ENCODE measurements around the gene TFPI2.
"Not testable (repeated sequence)": the region's sequence is repeated elsewhere in the genome, so short reads cannot be mapped to it uniquely, and the experiment has no call there.

The TFPI2 gene

GRCh38 chr7:93890464-93891068, at the start of gene TFPI2:
Gene TFPI2 (minus strand): TSS chr7:93890753. CDS start chr7:93890678, 75 bp downstream.
- no peak for DNase-seq

DNA sequence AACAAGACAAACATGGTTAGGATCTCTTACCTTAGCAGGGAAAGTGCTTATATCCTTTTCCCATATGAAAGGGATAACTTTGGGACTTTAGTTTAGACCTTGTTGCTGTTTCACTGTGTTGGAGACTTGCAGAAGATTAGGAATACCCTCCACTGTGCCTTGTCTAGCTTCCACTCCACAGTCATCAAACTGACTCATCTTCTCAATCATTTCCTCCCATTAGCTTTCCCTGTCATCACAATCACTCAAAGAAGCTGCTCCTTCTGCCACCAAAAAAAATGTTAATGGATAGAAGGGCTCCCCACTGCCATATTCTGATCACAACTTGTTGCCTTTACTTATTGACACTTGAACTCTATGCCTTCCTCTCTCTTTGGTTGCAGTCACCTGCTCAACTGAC, 47.7 kb upstream of the TFPI2 start:
- no peak for DNase-seq

- no peak for DNase-seq
These were observed 47.3 kb upstream of the TFPI2 start for GRCh38 chr7:93937818-93938217.

DNA sequence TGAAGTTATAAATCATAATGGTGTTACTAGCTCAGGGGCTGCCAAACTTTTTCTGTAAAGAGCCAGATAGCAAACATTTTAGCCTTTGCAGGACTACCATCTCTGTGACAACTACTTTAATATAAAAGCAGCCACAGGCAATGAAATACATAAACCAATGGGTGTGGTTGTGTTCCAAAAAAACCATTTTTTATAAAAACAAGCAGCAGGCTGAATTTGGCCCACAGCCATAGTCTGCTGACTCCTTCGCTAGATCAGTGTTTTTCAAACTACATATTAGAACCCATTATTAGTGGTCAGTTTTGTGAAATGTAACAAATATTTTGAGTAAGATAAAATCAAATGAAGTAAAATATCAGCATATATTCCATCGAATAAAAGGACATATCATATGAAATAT, 44.5 kb upstream of the TFPI2 start:
- no peak for DNase-seq

DNA sequence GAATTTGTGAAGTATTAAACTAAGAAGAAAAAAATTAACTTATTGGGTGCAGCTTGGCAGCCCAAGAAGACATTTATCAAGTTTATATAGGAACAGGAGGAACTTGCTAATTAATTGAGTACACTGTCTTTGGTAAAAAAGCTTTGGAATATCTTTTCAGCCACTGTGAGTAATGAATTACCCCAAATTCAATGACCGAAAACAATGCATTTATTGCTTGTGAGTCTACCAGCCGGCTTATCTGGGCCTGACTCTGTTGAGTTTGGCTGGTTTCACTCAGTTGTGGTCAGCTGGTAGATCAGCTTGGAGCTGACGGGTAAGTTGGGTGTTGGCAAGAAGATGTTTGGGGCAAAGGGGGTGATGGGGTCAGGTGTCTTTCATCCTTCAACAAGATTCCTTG, 42.6 kb upstream of the TFPI2 start:
- DNase-seq: no peak

DNA sequence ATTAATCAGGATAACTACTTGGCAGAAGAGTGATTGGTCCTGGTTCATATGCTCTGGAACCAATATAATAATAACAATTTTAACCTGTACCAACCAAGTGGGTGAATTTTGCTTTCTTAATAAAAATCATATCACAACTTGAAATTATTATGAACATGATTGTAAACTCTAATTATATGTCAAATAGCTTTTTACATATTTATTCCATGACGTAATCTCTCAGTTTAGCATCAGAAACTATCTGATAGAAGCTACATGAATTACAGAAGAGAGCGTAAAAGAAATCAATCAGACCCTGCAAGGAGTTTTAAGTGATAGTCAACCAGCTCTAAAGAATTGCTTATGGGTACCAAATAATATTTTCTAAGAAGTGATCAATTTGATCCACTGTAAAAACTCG, 41.1 kb upstream of the TFPI2 start:
- no peak for DNase-seq

DNA sequence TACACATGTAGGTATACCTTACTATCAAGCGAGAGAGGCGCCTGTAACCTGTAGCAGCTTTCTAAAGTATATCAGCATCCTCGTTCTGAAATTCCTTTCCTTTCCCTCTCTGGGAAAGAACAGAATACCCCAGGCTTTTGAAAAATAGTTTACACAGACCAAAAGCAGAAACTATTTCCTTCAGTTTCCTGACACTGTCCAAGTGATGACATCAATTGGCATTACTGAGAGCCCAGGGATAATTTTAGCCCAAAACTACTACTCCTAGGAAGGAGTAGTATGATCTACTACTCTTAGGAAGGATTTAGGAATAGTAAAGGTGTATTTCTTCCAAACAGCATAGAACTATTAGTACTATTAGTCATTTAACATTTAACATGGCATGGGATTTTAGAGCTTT, 37.0 kb upstream of the TFPI2 start:
- no peak for DNase-seq

DNA sequence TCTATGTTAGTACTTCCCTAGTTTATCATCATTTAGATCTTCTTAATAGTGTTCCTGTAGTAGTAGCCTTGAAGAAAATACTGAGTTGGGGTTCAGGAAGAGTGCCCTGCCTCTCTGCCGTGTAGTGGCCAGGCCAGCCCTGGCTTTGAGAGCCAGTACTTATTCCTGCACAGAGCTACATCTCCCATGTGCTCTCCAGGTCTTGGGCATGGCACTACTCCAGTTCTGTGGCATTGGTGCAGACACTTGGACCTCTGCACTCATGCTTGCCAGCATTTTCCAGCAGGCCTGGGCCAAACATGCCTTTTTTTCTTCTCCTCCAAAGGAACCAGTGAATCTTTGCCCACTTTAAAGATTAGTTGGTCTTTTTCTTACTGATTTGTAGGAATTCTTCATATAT, 36.2 kb upstream of the TFPI2 start:
- no peak for DNase-seq

- no peak for DNase-seq
These were observed 33.4 kb upstream of the TFPI2 start for GRCh38 chr7:93923942-93924341.

DNA sequence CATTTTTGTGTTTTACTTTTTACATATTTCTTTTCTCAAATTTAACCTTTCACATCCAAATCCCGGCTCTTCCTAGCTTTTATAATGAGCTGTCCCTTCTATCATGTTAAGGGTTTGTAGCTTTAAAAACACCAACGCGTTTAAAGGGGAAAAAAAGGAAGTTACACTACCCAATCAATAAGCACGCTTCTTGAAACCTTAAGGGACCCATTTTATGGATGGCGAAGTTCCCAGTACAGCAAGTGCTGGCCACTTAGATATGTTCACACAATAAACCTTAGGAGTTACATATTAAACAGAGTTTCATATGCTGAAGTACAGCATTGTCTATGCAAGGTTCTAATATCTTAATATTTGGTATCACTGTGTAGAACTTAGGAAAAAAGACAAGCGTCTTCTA, 32.7 kb upstream of the TFPI2 start:
- DNase-seq: no peak

GRCh38 chr7:93921607-93922566, 31.3 kb upstream of the TFPI2 start, which contains the start of gene GNG11:
Gene GNG11 (plus strand): TSS chr7:93921735. CDS start chr7:93922138, 403 bp downstream.
- no peak for DNase-seq

- no peak for DNase-seq
These were observed 30.6 kb upstream of the TFPI2 start for GRCh38 chr7:93921186-93921585.

GRCh38 chr7:93920496-93921182, 30.1 kb upstream of the TFPI2 start:
- no peak for DNase-seq

- not testable (repeated sequence) for DNase-seq
These were observed 25.8 kb upstream of the TFPI2 start for GRCh38 chr7:93916315-93916714.

DNA sequence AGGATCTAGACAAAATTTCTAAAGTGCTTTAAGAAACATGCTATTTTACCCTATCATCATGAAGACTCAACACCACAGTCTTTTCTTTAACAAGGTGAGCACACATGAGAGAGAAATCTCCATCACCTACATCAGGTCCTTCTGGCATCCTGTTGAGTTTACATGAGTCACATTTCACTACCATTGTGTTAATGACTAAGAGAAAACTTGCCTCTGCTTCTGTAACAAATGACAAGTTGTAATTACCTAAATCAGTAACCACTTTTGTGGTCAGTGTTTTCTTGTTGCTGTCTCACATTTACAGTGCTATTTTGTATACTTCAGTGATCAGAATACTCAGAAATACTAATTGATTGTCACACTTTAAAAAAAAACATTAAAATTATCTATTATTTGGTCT, 25.3 kb upstream of the TFPI2 start:
- DNase-seq: not testable (repeated sequence)

- not testable (repeated sequence) for DNase-seq
These were observed 24.8 kb upstream of the TFPI2 start for GRCh38 chr7:93915206-93915842.

DNA sequence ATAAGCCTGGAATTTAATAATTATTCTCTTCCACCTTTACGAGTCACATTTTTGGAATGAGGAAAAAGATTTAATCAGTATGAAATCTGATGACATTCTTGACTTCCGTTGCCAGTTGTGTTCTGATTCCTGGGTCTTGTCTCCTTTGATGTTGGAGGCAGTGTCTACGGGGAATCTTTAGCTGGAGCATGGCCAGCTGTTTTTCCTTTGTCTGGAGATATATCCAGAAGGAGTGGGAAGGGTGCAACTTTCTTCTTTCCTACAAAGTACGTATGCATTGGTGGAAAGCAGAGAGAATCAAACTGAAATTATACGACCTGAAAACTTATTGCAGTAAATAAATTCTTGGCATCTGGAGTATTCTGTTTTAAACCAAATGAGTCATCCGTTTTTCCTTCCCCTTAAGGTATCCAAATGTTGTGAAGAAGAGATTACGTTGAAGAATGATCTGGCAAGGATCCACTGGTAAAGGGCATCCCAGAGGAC, 24.1 kb upstream of the TFPI2 start:
- no peak for DNase-seq

DNA sequence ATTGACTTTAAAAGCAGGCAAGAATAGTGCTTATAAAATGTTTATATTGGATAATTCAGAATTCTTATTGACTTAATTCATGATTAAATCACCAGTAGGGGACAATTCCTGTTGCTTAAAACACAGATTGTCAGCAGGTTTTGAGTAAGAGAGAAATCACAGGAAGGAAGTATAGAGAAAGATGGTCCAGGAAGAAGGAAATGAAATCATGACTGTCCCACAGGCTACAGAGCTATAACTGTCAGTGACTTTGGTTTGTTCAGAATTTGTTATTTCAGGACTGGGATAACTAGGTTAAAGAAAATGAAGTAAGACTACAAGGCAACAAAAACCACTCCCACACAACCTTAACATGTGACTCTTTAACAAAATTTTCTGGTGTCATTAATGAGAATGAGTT, 22.6 kb upstream of the TFPI2 start:
- no peak for DNase-seq

DNA sequence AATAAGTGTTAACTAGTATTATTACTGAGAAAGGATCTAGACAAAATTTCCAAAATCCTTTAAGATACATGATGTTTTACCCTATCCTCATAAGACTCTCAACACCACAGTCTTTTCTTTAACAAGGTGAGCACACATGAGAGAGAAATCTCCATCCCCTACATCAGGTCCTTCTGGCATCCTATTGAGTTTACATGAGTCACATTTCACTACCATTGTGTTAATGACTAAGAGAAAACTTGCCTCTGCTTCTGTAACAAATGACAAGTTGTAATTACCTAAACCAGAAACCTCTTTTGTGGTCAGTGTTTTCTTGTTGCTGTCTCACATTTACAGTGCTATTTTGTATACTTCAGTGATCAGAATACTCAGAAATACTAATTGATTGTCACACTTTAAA, 21.1 kb upstream of the TFPI2 start:
- DNase-seq: not testable (repeated sequence)

- DNase-seq: not testable (repeated sequence)
These were observed 20.7 kb upstream of the TFPI2 start for GRCh38 chr7:93911242-93911641.

DNA sequence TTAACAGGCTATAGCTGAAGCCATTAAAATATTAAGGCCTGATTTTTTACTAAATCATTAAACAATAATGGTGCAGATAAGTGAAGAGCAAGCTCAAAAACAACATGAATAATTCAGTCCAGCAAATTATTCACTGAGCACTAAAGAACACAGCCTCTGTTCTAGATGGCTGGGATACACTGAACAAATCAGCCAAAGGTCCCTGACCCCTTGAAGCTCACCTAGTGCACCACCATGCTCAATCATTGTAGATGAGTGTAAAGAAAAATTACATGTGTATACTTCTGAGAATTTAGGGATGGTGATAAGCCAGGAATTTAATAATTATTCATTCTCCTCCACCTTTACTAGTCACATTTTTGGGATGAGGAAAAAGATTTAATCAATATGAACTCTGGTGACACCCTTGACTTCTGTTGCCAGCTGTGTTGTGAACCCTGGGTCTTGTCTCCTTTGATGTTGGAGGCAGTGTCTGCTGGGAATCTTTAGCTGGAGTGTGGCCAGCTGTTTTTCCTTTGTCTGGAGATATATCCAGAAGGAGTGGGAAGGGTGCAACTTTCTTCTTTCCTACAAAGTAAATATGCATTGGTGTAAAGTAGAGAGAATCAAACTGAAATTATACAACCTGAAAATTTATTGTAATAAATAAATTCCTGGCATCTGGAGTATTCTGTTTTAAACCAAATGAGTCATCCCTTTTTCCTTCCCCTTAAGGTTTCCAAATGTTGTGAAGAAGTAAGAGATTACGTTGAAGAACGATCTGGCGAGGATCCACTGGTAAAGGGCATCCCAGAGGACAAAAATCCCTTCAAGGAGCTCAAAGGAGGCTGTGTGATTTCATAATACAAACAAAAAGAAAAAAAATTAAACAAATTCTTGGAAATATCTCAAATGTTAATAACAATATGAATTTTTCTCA, 19.8 kb upstream of the TFPI2 start:
- DNase-seq: no peak

DNA sequence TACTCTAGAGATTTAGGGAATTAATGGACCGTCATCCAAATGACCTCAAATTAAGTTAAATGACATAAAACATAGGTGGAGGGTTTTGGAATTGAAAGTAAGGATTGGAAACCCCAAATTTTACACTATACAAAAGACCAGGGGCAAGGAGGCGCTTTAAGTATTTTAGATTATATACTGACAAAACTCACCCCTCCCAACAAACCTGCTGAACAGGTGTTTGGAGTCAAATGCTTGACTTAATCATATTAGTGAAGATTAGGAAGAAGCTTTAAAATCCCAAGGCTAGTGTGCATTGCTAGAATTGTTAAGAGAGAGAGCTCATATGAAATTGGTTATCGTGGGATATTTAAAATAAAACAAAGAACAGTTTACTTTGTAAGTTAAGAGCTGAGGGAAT, 15.7 kb upstream of the TFPI2 start, which contains the start of gene GNGT1:
GNGT1 (plus strand) TSS at position 301 of the 400 bp plus-strand sequence. CDS start 180 bp downstream, outside the sequence.
- DNase-seq: no peak

Data from GF-D8 (cell line).